ELF-1 (cell line): ENCODE data around the gene BID.

ENCODE experiments used
- DNase-seq: peaks from one replicate; pipeline ENCODE4 v3.0.0-alpha.2; 2016; ENCODE audit warnings: low read depth, low spot score

Gene BID

DNA sequence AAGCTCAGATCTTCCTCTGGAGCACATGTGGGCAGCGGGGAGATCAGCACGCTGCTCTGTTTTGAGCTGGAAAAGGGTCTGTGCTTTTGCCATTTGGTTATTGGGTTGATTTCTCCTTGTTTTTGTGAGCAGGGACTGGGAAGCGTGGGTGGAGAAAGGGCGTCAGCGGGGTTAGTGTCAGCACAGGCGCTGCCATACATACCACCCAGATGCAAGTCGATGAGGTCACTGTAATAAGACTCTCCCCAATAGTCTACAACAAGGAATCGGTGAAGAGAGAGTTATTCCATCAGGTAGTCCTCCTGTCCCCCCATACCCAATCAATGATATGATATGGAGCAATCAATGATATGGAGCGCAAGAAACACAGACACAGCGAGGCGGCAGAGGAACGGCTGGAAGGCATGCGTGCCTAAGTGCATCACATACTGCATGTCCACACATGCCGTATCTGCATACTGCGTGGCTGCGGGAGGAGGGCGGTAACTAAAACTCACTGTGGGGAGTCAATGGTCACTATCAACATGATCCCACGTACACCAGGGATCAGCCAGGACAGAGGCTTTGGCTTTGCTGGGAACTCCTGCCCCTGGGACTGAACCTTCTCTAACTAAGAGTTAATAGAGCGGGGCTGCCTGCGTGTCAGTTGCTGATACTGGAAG lies 29.5 kb upstream of the BID start:
- no peak for DNase-seq

GRCh38 chr22:17802822-17803221 lies 28.6 kb upstream of the BID start:
- no peak for DNase-seq

DNA sequence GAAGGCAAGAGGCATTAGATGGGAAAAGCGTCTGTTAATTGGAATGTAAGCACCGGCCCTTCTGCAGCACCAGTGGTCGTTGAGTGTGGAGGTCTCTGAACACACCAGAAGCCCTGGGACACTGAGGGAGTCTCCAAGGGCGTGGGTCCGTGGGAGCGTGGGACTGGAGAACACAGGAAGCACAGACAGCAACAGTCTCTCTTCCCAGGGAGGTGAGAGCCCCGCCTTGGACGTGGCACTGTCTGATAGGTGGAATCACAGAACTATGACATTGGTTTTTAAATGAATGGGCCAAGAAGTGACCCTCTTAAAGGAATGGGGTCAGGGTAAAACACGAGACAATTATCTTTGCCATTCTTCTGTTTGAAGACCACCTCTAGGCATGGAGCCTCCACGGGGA lies 28.1 kb upstream of the BID start:
- DNase-seq = no peak

DNA sequence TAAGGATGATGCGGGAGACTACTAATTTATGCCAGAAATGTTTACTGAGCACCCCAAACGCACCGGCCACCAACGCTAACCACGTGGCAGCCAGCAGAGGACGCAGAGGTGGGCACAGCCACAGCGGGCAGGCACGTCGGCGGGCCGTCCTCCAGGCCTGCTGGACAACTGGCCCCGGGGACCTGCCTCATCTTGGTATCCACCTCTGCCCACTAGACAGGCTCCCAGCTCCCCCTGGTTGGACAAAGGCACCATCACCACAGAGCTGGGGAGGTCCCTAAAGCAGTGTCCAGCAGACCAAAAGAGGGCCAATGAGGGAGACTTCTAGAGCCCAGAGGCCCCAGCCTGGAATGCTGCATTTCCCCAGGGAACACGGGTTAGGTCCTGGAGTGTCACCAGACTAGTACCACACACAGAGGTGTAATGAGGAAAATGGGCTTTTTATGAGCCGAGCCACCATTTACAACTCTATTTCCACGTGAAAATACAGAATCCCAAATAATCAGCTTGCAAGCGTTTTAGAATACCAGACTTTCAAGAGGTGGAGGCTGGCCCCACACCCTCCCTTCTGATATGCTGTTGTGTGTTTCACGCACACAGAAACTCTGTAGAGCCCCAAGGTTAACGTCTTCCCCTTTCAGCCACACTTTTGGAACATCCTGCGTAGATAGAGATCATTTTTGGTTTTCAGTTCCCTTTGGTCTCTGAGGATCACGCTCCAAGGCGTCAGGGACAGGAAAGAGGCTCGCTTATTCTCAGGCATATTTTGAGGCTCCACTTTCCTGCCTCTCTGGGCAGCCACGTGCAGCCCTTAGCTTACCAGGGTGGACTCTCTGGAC lies 23.7 kb upstream of the BID start:
- no peak for DNase-seq

DNA sequence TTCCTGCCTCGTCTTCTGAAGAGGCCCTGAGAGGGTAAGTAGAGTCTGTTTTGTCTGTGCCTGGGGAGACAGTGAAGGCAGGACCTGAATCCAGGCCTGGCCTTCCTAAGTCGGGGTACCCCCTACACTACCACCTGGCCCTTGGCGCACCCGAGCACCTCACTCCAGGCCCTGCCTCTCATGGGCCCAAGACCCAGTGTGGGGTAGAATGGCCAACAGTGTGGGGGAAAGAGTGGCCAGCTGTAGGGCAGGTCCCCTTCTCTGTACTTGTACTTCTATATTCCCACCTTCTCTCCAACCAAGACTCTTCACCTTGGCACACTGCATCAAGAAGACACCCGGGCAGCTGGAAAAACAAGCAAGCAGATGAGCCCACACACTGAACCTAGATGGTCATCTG lies 22.4 kb upstream of the BID start:
- no peak for DNase-seq

- DNase-seq = no peak
Measured at GRCh38 chr22:17795661-17796548, 21.6 kb upstream of the BID start.

GRCh38 chr22:17794726-17795542 lies 20.7 kb upstream of the BID start:
- no peak for DNase-seq

DNA sequence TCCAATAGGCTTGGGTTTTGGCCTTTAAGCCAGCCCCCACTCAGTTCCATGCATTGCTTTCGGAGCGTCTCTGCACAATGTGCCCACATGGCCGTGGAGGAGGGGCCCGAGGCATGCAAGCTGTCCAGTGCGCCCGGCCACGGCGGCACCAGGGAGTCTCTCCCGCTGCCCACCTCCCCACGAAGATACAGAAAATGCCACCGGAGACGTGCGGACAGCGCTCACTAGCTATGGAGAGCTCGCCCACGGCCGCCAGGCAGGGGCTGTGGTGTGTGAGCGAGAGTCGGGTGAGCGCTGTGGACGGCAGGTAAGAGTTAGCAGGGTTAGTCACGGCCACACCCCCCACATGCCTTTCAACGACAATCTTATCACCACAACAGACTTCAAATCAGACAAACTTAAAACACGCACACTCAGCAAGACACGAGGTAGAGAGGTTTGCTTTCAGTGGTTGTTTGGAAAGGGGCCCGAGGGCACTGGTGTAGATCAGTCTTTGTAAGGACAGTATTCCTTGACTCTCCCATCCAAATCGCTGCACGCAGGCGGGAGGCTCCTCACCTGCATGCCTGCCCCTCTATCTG lies 18.7 kb upstream of the BID start:
- DNase-seq = no peak

GRCh38 chr22:17792299-17792698 lies 18.0 kb upstream of the BID start:
- DNase-seq = peak; percentile 53

DNA sequence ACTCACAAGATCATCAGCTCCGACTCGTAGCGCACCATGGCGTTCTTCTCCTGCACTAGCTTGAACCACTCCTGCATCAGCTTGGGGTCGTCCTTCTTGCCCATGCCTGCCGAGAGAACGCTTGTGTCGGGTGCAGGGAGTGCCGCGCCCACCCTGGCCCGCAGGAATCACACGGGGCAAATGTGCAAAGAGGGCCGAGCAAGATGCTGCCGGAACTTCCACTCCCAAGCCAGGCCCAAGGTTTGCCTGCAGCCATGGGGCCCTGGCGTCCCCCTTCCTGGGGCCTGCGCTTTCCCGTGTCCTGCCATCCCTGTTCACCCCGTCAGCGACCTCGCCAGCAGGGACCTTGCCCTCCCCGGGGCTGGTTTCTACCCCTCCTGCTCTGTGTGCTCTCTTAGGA lies 16.9 kb upstream of the BID start:
- DNase-seq = no peak

DNA sequence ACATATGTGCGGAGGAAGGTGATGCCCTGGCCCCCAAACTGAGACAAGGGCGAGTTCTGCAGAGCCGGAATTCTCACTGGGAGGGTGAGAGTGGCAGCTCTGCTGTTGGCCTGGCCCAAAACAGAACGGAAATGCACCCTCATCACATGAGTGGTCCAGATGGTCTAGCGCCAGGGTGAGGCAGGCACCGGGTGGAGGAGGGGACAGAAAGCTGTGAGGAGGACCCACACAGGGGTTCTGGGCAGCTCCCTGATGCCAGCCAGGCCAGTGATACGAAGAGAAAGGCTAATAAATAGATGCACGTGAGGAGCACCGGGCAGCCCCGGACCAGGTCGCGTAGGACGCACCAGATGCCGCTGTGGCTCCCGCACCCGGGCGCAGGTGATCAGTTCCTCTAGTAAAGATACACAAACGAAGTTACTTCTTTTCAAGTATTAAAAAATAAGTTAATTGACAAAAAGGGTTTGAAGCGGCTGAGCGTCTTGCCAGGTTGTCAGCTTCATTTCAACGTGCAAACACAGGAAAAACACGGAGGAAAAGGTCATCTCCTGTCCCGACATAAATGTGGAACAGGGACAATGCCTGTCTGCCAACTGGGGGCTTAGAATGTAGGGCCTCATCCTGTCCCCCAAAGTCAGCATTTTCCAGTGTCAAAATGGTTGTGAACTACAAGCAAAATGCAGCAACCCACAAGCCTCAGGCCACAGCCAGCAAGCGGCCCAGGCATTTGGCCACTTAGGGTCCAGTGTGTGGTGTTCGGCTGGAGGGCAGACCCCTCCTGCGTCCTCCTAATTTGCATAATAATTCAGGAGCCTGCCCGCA lies 15.3 kb upstream of the BID start:
- DNase-seq = no peak

GRCh38 chr22:17788528-17789378 lies 14.5 kb upstream of the BID start:
- no peak for DNase-seq

DNA sequence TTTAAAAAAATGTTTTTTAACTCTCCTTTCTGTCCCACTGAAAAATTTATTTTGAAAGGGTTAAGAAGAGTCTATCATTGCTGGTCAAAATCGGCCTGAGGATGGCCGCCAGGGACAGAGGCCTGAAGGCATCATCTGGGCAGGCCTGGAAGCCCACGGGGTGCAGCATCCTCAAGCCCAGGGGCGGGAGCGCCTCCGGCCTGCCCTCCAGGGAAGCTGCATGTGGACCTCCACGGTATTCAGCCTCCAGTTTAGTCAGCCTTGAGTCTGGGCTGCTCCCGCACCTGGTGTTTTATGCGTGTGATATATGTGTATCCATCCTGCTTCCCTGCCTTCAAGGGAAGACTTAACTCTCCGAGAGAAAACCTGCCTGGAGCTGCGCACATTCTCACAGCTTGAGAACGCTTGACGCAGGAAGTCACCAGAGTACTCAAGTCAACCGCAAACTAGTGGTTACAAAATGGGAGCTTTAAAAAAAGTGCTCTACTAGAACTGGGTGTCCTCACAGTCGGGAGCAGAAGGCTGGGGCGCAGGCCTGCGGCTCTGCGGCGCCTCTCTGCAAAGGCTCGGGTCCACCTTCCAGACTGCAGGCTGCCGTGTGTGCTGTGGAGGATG lies 13.6 kb upstream of the BID start:
- DNase-seq = no peak

DNA sequence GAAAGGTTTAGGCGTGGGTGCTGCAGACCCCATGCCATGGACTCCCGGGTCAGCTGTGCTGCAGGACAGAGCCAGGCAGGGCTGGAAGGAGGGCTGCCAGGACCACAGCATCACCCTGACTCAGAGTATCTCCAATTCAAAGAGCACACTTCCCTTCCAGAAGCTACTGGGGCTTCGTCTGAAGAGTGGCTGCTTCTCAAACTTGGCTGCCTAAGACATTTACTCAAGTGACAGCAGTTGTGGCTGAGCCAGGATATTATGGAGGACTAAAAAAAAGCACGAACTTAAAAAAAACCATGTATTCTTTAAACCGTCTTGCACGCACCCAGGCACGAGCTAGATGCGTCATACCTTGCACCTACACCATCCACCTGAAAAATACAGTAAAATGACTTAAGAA lies 13.0 kb upstream of the BID start:
- DNase-seq = no peak

DNA sequence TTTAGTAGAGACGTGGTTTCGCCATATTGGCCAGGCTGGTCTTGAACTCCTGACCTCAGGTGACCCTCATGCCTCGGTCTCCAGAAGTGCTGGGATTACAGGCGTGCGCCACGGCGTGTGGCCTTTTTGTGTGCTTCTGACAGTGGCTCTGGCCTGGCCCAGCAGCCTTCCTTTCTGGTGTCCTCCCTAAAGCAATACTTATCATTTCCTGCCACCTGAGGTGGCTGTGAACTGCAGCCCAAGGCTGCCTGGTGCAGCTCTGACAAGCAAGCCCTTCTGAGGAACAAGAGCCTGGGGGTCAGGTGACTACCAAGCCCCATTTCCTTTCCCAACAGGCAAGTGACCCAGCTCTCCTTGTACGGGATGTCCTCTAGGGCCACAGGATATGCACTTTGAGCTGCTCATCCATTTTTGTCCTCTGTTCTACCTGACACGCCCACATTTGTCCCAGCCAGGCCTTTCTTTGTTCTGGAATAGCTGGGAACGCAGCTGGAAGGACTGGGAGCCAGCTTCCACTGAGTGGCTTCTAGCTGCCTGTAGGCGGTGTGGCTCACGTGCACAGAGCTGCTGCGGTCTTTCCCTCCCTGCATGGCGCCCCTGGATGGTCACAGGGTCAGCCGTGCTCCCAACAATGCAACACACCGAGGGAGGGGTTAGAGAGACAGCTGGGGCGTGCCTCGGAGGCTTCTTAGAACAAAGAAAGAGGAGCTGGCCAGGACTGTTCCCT lies 12.3 kb upstream of the BID start:
- peak; percentile 97 for DNase-seq

GRCh38 chr22:17785185-17786184 lies 11.2 kb upstream of the BID start:
- DNase-seq = peak; percentile 87

- no peak for DNase-seq
Measured at GRCh38 chr22:17784776-17785175, 10.5 kb upstream of the BID start.
